RKO (cell line): ENCODE measurements around the gene BOD1L1.

Experiments
- DNase-seq: peaks from one replicate; pipeline ENCODE4 v3.0.0-alpha.2; 2016; ENCODE audit warnings: low spot score

Gene BOD1L1

GRCh38 chr4:13627606-13628311 lies at the start of gene BOD1L1:
BOD1L1 (minus strand) TSS chr4:13627725; CDS start chr4:13627587, 138 bp downstream.
- DNase-seq: peak; percentile 91

GRCh38 chr4:13674971-13675370 lies 47.4 kb upstream of the BOD1L1 start:
- DNase-seq: no peak

- no peak for DNase-seq
Observed at GRCh38 chr4:13673167-13673566, 45.6 kb upstream of the BOD1L1 start.

- DNase-seq: no peak
Observed at GRCh38 chr4:13670456-13671160, 43.1 kb upstream of the BOD1L1 start.

GRCh38 chr4:13665701-13666660 lies 38.5 kb upstream of the BOD1L1 start:
- no peak for DNase-seq

GRCh38 chr4:13659341-13660070 lies 32.0 kb upstream of the BOD1L1 start:
- no peak for DNase-seq

- DNase-seq: peak; percentile 60
Observed at GRCh38 chr4:13656569-13657405, 29.3 kb upstream of the BOD1L1 start.

- DNase-seq: peak; percentile 55
Observed at GRCh38 chr4:13654162-13654797, 26.8 kb upstream of the BOD1L1 start.

- no peak for DNase-seq
Observed at GRCh38 chr4:13653766-13654161, 26.2 kb upstream of the BOD1L1 start.

- DNase-seq: no peak
Observed at GRCh38 chr4:13647031-13647430, 19.5 kb upstream of the BOD1L1 start.

GRCh38 chr4:13645075-13645474 lies 17.6 kb upstream of the BOD1L1 start:
- no peak for DNase-seq

GRCh38 chr4:13642170-13642950 lies 14.8 kb upstream of the BOD1L1 start:
- no peak for DNase-seq

- no peak for DNase-seq
Observed at GRCh38 chr4:13641084-13641483, 13.6 kb upstream of the BOD1L1 start.

GRCh38 chr4:13640149-13640940 lies 12.8 kb upstream of the BOD1L1 start:
- peak; percentile 45 for DNase-seq

GRCh38 chr4:13635286-13635799 lies 7.8 kb upstream of the BOD1L1 start:
- DNase-seq: no peak

GRCh38 chr4:13633671-13634070 lies 6.1 kb upstream of the BOD1L1 start:
- no peak for DNase-seq

GRCh38 chr4:13627178-13627605 lies 333 bp downstream of the BOD1L1 start:
- DNase-seq: peak; percentile 49

- peak; percentile 24 for DNase-seq
Observed at GRCh38 chr4:13626492-13627177, 890 bp downstream of the BOD1L1 start.
